Cardiac muscle cell (in vitro differentiated cells and primary cell): Measurements from ENCODE around the gene REEP1. TPM values are rescaled to one million over a fixed set of nuclear protein-coding genes. Genes with fewer than 3 reads are reported as not detected.

ENCODE experiments used
- DNase-seq, 2 donors: peaks; one replicate each; pipeline versions ENCODE4 v3.0.0 to v3.0.0-alpha.2; 2010 to 2017; ENCODE audit warnings: low read depth in 1 of 2, low spot score in 1 of 2
- H3K27ac ChIP-seq: fragments of 200-600 bp; sonication (generic); 2 replicates; pipeline ENCODE4 v1.5.1; 2016
- H3K27me3 ChIP-seq: fragments of 200-600 bp; sonication (generic); 2 replicates; pipeline ENCODE4 v1.6.0; 2016; ENCODE audit warnings: control low read depth
- H3K36me3 ChIP-seq: fragments of 200-600 bp; sonication (generic); 2 replicates; pipeline ENCODE4 v1.5.1; 2016; ENCODE audit warnings: control low read depth
- H3K4me1 ChIP-seq: fragments of 200-600 bp; sonication (generic); 2 replicates; pipeline ENCODE4 v1.8.1; 2017; ENCODE audit warnings: low read depth, mild to moderate bottlenecking, mixed run types
- H3K4me3 ChIP-seq: fragments of 200-600 bp; sonication (generic); 2 replicates; pipeline ENCODE4 v1.5.1; 2016; ENCODE audit warnings: mild to moderate bottlenecking
- H3K9me3 ChIP-seq: fragments of 200-600 bp; sonication (generic); 2 replicates; pipeline ENCODE4 v1.5.1; 2017; ENCODE audit warnings: low read depth, mild to moderate bottlenecking, control low read depth
- CTCF ChIP-seq: IDR thresholded peaks from 2 replicates; pipeline ENCODE4 v1.5.1; 2012; ENCODE audit warnings: low read depth, mild to moderate bottlenecking, low read length
- polyA plus RNA-seq: library from polyadenylated mRNA; unstranded; fragments of >200 nt; fragmentation: Nextera tagmentation; extraction: Ambion mirVana; gene quantifications from 2 replicates; pipeline ENCODE4 v1.2.1, GENCODE V29; 2016
- total RNA-seq: library from RNA; depleted of rRNA; stranded (reverse); fragments of >200 nt; gene quantifications from 2 replicates; pipeline ENCODE4 v1.2.3, GENCODE V29; 2016

Gene REEP1
- total and polyA plus RNA-seq, 2 experiments from 2014 or later, result 14.6 to 19.3 TPM

- DNase-seq, result no peak
- Histone ChIP-seq H3K9me3 (no peaks in the 10 kb centered on the region), H3K4me1 (peaks cover 3% of the 10 kb centered on the region), H3K27me3 (no peaks in the 10 kb centered on the region), H3K36me3 (no peaks in the 10 kb centered on the region), H3K27ac (no peak overlapping the region), H3K4me3 (no peak overlapping the region)
- no peak for TF ChIP-seq CTCF
Measured at GRCh38 chr2:86275384-86275799, 62.0 kb downstream of the REEP1 start.

GRCh38 chr2:86274918-86275275 is 62.5 kb downstream of the REEP1 start:
- TF ChIP-seq CTCF, result no peak
- no peaks in the 10 kb centered on the region for H3K4me1 ChIP-seq
- H3K9me3 ChIP-seq, result no peaks in the 10 kb centered on the region
- DNase-seq, result peak; percentile 42 to 72
- H3K4me3 ChIP-seq, result no peak overlapping the region
- no peaks in the 10 kb centered on the region for H3K36me3 ChIP-seq
- no peaks in the 10 kb centered on the region for H3K27me3 ChIP-seq
- no peak overlapping the region for H3K27ac ChIP-seq

DNA sequence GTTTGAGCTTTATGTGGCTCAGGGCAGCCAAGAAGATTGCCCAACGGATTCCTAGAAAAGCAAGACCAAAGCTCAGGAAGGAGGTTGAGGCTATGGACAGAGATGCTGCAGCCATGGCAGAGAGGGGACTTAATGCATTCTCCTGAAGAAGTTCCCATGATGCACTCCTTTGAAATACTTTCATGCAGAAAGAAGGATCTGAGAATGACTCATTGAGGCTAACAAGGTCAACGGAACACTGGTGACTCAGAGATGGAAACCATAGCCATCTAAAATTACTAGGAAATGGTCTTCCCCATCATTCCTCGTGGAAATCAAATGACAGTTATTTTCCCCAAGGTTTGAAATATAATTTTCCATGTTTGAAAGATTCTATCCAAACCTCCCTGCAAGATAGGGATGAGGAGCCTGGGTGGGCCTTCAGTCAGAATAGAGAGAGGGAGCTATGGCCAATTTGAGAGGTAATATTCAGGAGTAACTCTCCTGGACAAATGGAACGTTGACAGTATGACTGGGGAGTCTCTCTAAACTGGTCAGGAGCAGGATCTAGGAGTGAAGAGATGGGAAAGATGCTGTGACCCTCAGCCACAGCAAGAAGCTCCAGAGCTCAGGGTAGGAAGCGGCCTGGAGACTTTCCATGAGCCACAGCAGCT is 63.0 kb downstream of the REEP1 start:
- no peak for TF ChIP-seq CTCF
- H3K4me3 ChIP-seq, result no peak overlapping the region
- H3K4me1 ChIP-seq, result no peaks in the 10 kb centered on the region
- DNase-seq, result peak in 1 of 2 donors; percentile 17
- H3K9me3 ChIP-seq, result no peaks in the 10 kb centered on the region
- H3K27ac ChIP-seq, result no peak overlapping the region
- H3K27me3 ChIP-seq, result no peaks in the 10 kb centered on the region
- no peaks in the 10 kb centered on the region for H3K36me3 ChIP-seq

GRCh38 chr2:86272111-86272510 is 65.3 kb downstream of the REEP1 start:
- TF ChIP-seq CTCF, result no peak
- H3K4me3 ChIP-seq, result no peak overlapping the region
- no peaks in the 10 kb centered on the region for H3K27me3 ChIP-seq
- H3K9me3 ChIP-seq, result no peaks in the 10 kb centered on the region
- DNase-seq, result no peak
- H3K4me1 ChIP-seq, result no peaks in the 10 kb centered on the region
- H3K27ac ChIP-seq, result no peak overlapping the region
- H3K36me3 ChIP-seq, result no peaks in the 10 kb centered on the region

DNA sequence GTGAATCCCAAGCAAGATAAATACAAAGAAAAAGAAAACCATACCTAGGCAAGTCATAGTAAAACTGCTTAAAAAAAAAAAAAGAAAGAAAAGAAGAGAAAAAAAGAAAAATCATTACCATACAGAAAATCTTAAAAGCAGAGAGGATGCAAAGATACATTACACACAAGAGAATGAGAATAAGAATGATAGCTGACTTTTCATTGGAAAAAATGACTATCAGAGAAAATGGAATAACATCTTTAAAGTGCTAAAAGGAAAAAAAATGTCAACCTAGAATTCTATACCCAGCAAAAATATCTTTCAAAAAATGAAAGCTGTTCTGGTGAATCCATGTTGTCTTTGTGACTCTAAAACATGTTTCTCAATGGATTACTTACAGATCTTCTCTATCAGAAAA is 66.2 kb downstream of the REEP1 start:
- H3K27ac ChIP-seq, result no peak overlapping the region
- no peaks in the 10 kb centered on the region for H3K4me1 ChIP-seq
- no peaks in the 10 kb centered on the region for H3K27me3 ChIP-seq
- no peaks in the 10 kb centered on the region for H3K36me3 ChIP-seq
- DNase-seq, result no peak
- H3K4me3 ChIP-seq, result no peak overlapping the region
- no peak for TF ChIP-seq CTCF
- no peaks in the 10 kb centered on the region for H3K9me3 ChIP-seq
